GM12878 (cell line): ENCODE results near the gene TMEM212. TPM values are rescaled to one million over a fixed set of nuclear protein-coding genes. Genes with fewer than 3 reads are reported as not detected.

Experiments used
- ATAC-seq: fragments of 200-7000 bp; cut with Tn5 transposase; 3 replicates; pipeline ENCODE4 v1.9.1; 2020; ENCODE audit warnings: mild to moderate bottlenecking, moderate library complexity
- BruUV-seq: library from RNA; stranded (reverse); fragments of 400-500 nt; replicated peaks from 2 replicates; lab custom pipeline; 2021; lab: Mats Ljungman, UMichigan
- CTCF ChIA-PET: fragments of 300-600 bp; sonication (Branson Sonifier 250); formaldehyde crosslinking; extraction: SDS; loops from one replicate; lab custom pipeline; 2021; ENCODE audit warnings: inconsistent platforms; lab: Yijun Ruan, JAX
- POLR2A ChIA-PET: fragments of 350-600 bp; formaldehyde crosslinking; extraction: SDS; loops from one replicate; lab custom pipeline; 2021; ENCODE audit warnings: inconsistent platforms; lab: Charles Lee
- RAD21 ChIA-PET: fragments of 300-600 bp; sonication (Branson Sonifier 250); formaldehyde crosslinking; loops from one replicate; lab custom pipeline; 2023; ENCODE audit warnings: antibody characterized with exemption; ENCODE audit not compliant: unreplicated experiment; lab: Charles Lee
- SMC1A ChIA-PET: fragments of 300-600 bp; sonication (Branson Sonifier 250); formaldehyde crosslinking; loops from one replicate; lab custom pipeline; 2023; ENCODE audit not compliant: unreplicated experiment, uncharacterized antibody; lab: Charles Lee
- DNase-seq: peaks from one replicate; pipeline ENCODE4 v3.0.0-alpha.2; 2011; ENCODE audit warnings: low read depth, low spot score
- FAIRE-seq: peaks from 3 replicates; lab custom pipeline; 2011; peaks lifted over from hg19 to GRCh38; lab: Jason Lieb, UNC
- H2AFZ ChIP-seq: 2 replicates; pipeline ENCODE4 v1.6.0; 2011; ENCODE audit warnings: low read depth, low read length, control low read depth; ENCODE audit not compliant: control insufficient read depth
- H3K27ac ChIP-seq: 2 replicates; pipeline ENCODE4 v1.5.1; 2011; ENCODE audit warnings: control low read depth; ENCODE audit not compliant: control insufficient read depth, insufficient read depth
- H3K27me3 ChIP-seq, 2 experiments: replicated peaks in 1 of 2; 2 replicates each; pipeline versions ENCODE4 v1.6.0 to v1.6.1; 2011; ENCODE audit warnings: low read length in 1 of 2; ENCODE audit not compliant: control insufficient read depth in 2 of 2, insufficient read depth in 2 of 2
- H3K36me3 ChIP-seq, 2 experiments: 2 replicates each; pipeline ENCODE4 v1.5.1; 2011; ENCODE audit warnings: low read length in 1 of 2; ENCODE audit not compliant: control insufficient read depth in 2 of 2, insufficient read depth in 2 of 2
- H3K4me1 ChIP-seq: 2 replicates; pipeline ENCODE4 v1.6.1; 2011; ENCODE audit warnings: mild to moderate bottlenecking, low read length, moderate library complexity, mixed read lengths; ENCODE audit not compliant: control insufficient read depth, insufficient read depth
- H3K4me2 ChIP-seq: 2 replicates; pipeline ENCODE4 v1.6.0; 2011; ENCODE audit warnings: control low read depth; ENCODE audit not compliant: control insufficient read depth, insufficient read depth
- H3K4me3 ChIP-seq: fragments of 200-600 bp; sonication (generic); 2 replicates; pipeline ENCODE4 v1.5.1; 2016
- H3K79me2 ChIP-seq: 2 replicates; pipeline ENCODE4 v1.6.0; 2011; ENCODE audit warnings: low read length; ENCODE audit not compliant: control insufficient read depth, insufficient read depth
- H3K9ac ChIP-seq: 2 replicates; pipeline ENCODE4 v1.8.0; 2011; ENCODE audit warnings: low read length, control low read depth, mixed read lengths; ENCODE audit not compliant: control insufficient read depth, insufficient read depth
- H3K9me3 ChIP-seq: replicated peaks from 3 replicates; pipeline ENCODE4 v1.5.1; 2011; ENCODE audit warnings: mild to moderate bottlenecking, low read length; ENCODE audit not compliant: control insufficient read depth, insufficient read depth
- H4K20me1 ChIP-seq: 2 replicates; pipeline ENCODE4 v1.6.0; 2011; ENCODE audit not compliant: control insufficient read depth, insufficient read depth
- CHD2 ChIP-seq: IDR thresholded peaks from 2 replicates; pipeline ENCODE4 v1.6.1; 2011; ENCODE audit warnings: low read depth, low read length, improper control_type of control experiment, borderline replicate concordance
- E2F4 ChIP-seq: IDR thresholded peaks from 2 replicates; pipeline ENCODE4 v1.6.1; 2012; ENCODE audit warnings: low read depth, low read length, improper control_type of control experiment
- ESRRA ChIP-seq: IDR thresholded peaks from 2 replicates; pipeline ENCODE4 v1.6.1; 2012; ENCODE audit warnings: mild to moderate bottlenecking, low read length, improper control_type of control experiment
- GATAD2B ChIP-seq: fragments of 450-650 bp; conservative IDR thresholded peaks from 2 replicates; pipeline ENCODE4 v1.6.1; 2017; ENCODE audit warnings: low read depth, mild to moderate bottlenecking, moderate library complexity
- KLF5 ChIP-seq: fragments of 450-650 bp; IDR thresholded peaks from 2 replicates; pipeline ENCODE4 v1.6.1; 2014; ENCODE audit warnings: mild to moderate bottlenecking; ENCODE audit not compliant: partially characterized antibody
- MYB ChIP-seq: fragments of 150-350 bp; IDR thresholded peaks from 2 replicates; pipeline ENCODE4 v1.6.1; 2014; ENCODE audit warnings: mild to moderate bottlenecking, low read depth, low read length, borderline replicate concordance
- POU2F2 ChIP-seq: IDR thresholded peaks from 3 replicates; pipeline ENCODE4 v1.6.1; 2011; ENCODE audit warnings: low read depth, mild to moderate bottlenecking, low read length, borderline replicate concordance
- SRF ChIP-seq, 2 experiments: IDR thresholded peaks; 2 replicates each; pipeline ENCODE4 v1.6.1; 2011; ENCODE audit warnings: low read depth in 2 of 2, low read length in 2 of 2, mild to moderate bottlenecking in 1 of 2, moderate library complexity in 1 of 2
- TAF1 ChIP-seq: IDR thresholded peaks from 2 replicates; pipeline ENCODE4 v1.6.1; 2011; ENCODE audit warnings: mild to moderate bottlenecking, low read depth, low read length, borderline replicate concordance
- TCF3 ChIP-seq: IDR thresholded peaks from 2 replicates; pipeline ENCODE4 v1.6.1; 2012; ENCODE audit warnings: low read depth, mild to moderate bottlenecking, low read length, borderline replicate concordance; ENCODE audit not compliant: insufficient read depth
- ZBTB11 ChIP-seq: fragments of 450-650 bp; formaldehyde crosslinking; IDR thresholded peaks from 2 replicates; pipeline ENCODE4 v1.5.0; 2022; ENCODE audit warnings: mild to moderate bottlenecking, missing genetic modification characterization
- ZNF217 ChIP-seq: fragments of 450-650 bp; IDR thresholded peaks from 2 replicates; pipeline ENCODE4 v1.6.1; 2017; ENCODE audit warnings: antibody characterized with exemption, mild to moderate bottlenecking
- WGBS: methylation state at CpG from one replicate; pipeline ENCODE4 v1.1.6; 2016; ENCODE audit warnings: low lambda C conversion rate; ENCODE audit not compliant: insufficient replicate concordance, insufficient coverage; ENCODE audit errors: missing lambda C conversion rate; 5-methylcytosine and 5-hydroxymethylcytosine counted together
- in situ Hi-C: fragments of 300-500 bp; cut with MboI; formaldehyde crosslinking; loops from 9 replicates; pipeline ENCODE4 v1.14.3; 2018; ENCODE audit warnings: mixed read lengths
- intact Hi-C: fragments of 100-400 bp; cut with micrococcal nuclease; formaldehyde crosslinking; loops from one replicate; pipeline ENCODE4 v1.14.2; 2022; ENCODE audit not compliant: unreplicated experiment
- polyA plus RNA-seq, 11 experiments: library from polyadenylated mRNA; depleted of rRNA in 4 of 11; unstranded in 6 of 11; stranded (reverse) in 5 of 11; fragments of >200 nt; fragmentation: Nextera tagmentation in 4 of 11; fragmentation: Illumina TruSeq in 1 of 11; extraction: Ambion mirVana in 4 of 11; extraction: Trizol in 1 of 11; gene quantifications; 1 replicate in 1 of 11; 2 replicates in 10 of 11; pipeline versions ENCODE4 v1.2.1 to v1.2.3, GENCODE V29; 2011 to 2016; ENCODE audit warnings: inconsistent platforms in 2 of 11, missing spikeins in 2 of 11, low read depth in 1 of 11
- total RNA-seq, 4 experiments: library from RNA; depleted of rRNA in 3 of 4; stranded (reverse); fragments of >200 nt in 3 of 4; fragmentation: Illumina TruSeq in 1 of 4; extraction: Trizol in 1 of 4; gene quantifications; 2 replicates each; pipeline versions ENCODE4 v1.2.1 to v1.2.3, GENCODE V29; 2013 to 2021

Gene TMEM212
- total and polyA plus RNA-seq, 10 of the 15 experiments (the other 5 are each of a cell fraction or from before 2014, with no cell fraction given) = not detected

- DNase-seq = no peak
- no peaks in the 10 kb centered on the region for H3K9me3 ChIP-seq
- no peak overlapping the region for H2AFZ ChIP-seq
- SMC1A ChIA-PET = interaction anchor here (0.8 to 4.4 kb wide), 7 partner anchors 9 to 83 kb away, joined by 3 to 35 read pairs (median 3); no protein-coding TSS in a partner anchor
- WGBS = 47% methylated on average over 5 of the region's 5 CpGs
- RAD21 ChIA-PET = interaction anchor here (0.8 to 1.6 kb wide), 3 partner anchors 11 to 52 kb away, joined by 3 to 6 read pairs (median 3); no protein-coding TSS in a partner anchor
- BruUV-seq = no TSS peak
- no peaks in the 10 kb centered on the region for H3K4me1 ChIP-seq
- H3K9ac ChIP-seq = no peak overlapping the region
- H3K4me2 ChIP-seq = no peak overlapping the region
- in situ Hi-C loops (no loop called here), intact Hi-C loops (no loop called here)
- H3K79me2 ChIP-seq = no peaks in the 10 kb centered on the region
- CTCF ChIA-PET = interaction anchor here (1.0 to 2.3 kb wide), 6 partner anchors 9 to 211 kb away, joined by 3 to 11 read pairs (median 4); no protein-coding TSS in a partner anchor
- H4K20me1 ChIP-seq = no peaks in the 10 kb centered on the region
- no peak overlapping the region for H3K4me3 ChIP-seq
- TF ChIP-seq TAF1 (no peak), POU2F2 (no peak), ESRRA (no peak), KLF5 (no peak), SRF (IDR thresholded peaks at IDR 0.05; ENCODE audit: low read depth in 2 of 2, low read length in 2 of 2) (no peak), TCF3 (no peak), ZNF217 (no peak), GATAD2B (no peak), CHD2 (no peak), ZBTB11 (no peak), E2F4 (no peak), MYB (no peak)
- H3K27me3 ChIP-seq = no peaks in the 10 kb centered on the region; a peak in 1 of 4 replicates
- H3K36me3 ChIP-seq = no peaks in the 10 kb centered on the region
- POLR2A ChIA-PET = interaction anchor here (1.0 to 1.9 kb wide), 2 partner anchors 23 to 34 kb away, joined by 3 to 8 read pairs; no protein-coding TSS in a partner anchor
- FAIRE-seq = no peak
- H3K27ac ChIP-seq = no peak overlapping the region
- no peak for ATAC-seq
These were observed 17.8 kb upstream of the TMEM212 start for GRCh38 chr3:171825222-171825828.
